HG03025 (cell line): ENCODE results near the gene EVX1.

Experiments
- ATAC-seq: cut with Tn5 transposase; IDR thresholded peaks from one replicate; pipeline ENCODE4 v1.9.1; 2021; ENCODE audit warnings: mild to moderate bottlenecking, moderate library complexity; ENCODE audit not compliant: unreplicated experiment, low FRiP score

EVX1 gene

DNA sequence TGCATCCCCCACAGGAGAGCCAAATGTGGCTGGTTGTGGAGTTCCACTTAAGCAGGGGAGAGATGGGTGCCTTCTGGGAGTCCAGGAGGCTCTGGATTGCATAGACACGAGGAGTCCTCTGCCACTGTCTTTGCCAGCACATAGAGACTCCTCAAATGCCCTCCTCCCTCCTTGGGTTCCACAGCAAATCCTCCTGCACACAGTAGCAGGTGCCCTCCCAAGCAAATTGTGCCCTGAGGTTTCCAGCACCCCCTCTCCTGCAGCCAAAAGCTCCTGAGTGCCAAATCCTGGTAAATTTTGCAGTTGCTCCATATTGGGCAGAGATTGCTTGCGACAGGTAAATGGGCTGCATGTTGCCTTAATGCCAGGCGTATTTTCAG lies 5.8 kb downstream of the EVX1 start:
- ATAC-seq: no peak

DNA sequence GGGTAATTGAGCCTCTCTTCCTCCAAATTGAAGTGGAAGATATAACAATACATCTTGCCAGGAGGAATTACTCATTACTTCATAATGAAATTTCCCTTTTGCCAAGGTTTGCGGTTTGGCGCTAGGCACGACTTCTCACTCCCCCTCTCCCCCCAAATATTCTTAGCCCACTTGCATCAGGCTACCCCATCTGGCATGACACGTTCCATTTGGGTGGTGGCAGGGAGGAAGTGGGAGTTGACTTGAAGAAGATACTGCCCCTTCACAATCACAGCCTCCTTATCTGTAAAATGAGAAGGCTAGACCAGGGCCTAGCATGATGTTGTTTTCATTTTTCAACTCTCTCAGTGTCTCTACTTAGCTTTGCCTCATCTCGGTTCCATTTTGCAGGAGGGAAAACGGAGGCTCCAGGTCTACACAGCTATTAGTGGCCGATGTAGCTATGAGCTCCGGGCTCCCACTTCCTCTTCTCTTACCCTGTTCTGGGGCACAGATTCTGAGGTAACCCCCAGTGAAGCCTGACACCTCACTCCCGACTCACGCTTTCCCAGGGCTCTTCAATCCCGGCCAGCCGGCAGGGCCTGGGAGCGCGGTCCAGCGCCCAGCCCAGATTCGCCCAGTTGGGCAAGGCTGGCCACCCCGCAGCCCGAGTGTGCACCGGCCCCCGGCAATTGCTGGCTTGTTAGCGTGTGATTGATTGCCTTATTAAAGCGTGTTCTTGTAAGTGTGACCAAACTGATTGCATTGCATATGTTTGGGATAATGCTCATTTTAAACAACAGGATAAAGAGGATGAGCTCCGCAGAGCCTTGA lies 6.5 kb downstream of the EVX1 start:
- no peak for ATAC-seq

DNA sequence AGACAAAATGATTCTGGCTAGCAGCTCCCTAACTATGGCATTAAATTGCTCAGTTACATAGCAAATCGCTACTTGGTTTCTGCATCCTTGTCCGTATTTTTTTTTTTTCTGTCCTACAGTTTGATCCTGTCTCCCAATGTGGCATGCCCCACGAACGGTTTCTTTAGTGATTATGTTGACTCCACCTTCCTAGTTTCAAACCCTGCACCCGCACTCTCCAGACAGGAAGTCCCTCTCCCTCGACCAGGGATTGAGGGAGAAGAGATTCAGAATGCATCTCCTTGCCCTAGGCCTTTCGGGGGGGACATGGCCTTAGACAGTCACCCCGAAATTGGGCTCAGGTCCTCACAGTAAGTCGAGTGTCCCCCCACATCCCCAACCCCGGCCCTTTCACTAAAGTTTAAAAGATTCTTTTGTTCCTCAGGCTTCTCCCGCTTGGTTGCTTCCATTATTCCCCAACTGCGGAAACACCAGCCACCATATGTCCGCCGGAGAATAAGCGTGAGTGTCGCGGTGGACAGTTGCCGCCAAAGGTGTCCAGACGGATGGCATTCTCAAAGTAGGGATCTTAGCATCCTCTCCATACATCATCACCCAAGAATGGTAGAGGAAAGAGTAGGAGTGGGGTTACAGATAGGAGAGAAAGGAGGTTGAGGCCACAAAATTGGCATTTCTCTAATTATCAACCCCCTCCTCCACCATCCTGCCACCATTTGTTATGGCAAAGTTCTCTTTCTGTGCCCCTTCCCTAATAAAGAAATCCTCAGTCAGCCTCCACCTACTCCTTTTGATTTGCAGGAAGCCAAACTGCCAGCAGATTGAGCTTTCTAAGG lies 7.3 kb downstream of the EVX1 start:
- ATAC-seq: no peak

DNA sequence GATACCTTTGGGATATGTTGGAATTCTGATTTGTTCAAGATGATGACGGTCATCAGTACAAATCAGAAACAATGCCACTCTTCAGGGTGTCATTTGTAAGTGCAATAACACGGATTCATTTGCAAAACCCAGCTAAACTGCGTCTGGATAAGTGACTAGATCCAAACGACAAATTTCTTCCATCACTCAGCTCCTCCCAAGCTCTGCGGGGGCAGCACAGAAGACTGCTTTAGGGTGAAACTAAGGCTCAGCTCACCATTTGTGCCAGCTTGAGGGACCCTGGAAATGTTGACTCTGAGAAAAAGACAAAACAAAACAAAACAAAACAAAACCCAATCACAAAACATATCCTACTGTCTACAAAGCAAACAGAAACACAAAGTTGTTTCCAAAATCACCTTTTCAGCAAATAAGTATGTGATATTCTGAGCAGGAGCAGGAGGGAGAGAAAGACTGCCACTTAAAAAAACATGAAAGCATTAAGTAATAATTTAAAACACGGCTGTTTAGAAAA lies 8.0 kb downstream of the EVX1 start:
- no peak for ATAC-seq

DNA sequence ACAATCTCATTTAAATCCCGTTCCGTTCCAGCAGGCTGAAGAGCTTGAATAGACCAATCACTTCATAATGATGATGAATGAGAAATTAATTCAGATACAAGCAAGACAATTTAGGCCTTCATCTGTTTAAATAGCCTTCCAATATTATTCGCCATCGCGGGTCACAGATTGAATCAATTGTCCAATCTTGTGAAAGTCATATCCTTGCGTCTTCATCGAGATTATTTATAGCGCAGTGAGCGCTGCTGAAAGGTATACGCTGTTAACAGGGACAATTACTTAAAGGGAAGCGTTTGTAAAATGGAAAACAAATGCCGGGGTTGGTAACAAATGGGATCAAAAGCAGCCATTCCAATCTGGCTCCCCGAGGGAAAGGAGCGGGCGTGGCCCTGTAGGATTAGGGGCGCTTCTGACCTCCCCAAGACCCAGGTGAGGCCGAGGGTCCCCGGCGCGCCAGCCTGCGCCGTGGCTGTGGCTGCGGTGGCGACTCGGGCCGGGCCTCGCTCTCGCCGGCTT lies 8.6 kb downstream of the EVX1 start:
- no peak for ATAC-seq

DNA sequence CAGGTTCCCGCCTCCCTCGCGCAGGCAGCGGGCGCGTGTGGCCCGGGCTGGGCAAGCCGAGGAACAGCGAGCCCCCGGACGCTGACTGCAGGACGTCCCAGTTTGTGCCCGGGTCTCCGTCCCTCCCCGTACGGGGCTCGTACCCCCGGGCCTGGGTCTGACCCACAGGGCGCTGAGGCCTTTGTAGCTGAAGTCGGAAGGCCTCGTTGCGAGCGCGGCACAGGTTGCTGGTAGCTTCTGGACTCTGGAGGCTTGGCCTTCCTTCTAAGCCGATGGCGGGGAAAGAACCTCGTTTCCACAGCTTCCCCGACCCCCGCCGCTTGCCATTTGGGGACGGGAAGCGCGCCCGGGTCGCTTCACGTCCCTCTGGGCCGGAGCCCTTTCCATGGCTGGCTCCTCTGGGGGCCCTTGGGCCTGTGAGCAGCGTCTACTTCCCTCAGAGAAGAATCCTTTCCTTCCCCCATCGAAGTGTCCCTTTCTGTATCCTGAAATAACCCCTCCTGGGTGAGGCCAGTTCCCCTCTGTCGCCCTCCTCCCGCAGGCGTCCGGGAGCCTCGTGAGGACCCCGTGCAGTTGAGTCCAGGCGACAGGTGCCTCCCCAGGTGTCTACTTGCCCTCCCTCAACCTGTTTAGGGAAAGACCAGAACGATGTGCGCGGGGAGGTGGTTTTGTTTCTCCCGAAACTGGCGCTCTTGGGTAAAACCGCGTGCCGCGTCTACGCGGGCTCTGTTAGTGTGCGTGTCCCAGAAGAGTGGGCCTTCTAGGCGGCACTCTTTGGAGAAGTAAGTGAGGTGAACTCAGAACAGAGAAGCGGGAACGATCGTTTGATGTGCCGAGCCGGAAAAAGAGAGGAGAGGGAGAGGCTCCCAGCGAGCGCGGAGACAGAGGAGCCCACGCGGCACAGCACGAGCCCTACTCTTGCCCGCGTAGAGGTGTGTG lies 9.3 kb downstream of the EVX1 start:
- ATAC-seq: no peak

DNA sequence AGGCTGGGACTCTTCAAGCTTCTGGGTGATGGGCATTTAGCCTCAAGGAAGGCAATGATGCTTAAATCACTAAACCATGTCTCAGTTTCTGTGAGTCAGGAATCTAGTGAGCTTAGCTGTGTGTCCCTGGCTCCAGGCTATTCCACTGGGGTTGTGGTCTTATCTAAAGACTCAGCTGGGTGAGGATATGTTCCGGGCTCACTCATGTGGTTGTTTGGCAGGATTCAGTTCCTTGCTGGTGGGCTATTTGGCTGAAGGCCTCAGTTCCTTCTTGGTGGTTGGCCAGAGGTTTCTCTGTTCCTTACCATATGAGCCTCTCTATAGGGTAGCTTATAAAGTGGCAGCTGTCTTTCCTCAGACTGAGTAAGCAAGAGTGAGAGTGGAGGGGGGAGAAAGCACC lies 12.0 kb downstream of the EVX1 start:
- ATAC-seq: no peak

DNA sequence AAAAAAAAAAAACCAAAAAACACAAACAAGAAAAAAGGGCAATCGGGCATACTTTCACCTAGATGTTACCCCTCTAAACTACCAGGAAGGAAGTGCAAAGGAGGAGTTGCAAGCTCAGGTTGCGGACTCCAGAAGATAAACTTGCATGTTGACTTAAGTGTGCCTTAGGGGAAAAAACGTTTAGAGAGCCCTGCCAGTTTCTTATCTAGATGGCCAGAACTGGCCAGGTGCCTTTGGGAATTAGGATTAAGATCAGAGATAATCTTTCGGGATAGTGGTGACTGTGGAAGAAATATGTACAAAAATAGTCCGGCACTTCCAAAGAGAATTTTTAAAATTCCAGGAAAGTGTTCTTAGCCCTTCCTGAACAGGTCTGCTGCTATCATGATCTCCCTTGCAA lies 17.6 kb downstream of the EVX1 start:
- no peak for ATAC-seq

DNA sequence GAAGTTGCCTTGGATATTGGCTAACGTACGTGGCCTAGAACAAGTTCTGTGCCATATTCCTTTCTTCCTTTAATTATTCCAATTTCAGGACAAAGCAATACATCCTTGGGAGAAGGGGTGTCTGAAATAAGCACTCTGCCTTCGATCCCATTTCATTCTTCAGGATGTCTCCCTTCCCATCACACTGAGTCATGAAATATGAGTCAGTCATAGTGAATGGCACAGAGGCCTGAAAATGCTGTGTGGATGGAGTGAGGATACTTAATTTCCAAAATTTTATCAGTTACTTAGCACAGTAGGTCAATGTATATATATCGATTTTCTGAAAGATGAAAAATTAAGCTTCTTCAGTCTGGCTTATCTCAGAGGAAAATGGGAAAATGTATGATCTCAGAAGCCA lies 19.5 kb downstream of the EVX1 start:
- no peak for ATAC-seq

DNA sequence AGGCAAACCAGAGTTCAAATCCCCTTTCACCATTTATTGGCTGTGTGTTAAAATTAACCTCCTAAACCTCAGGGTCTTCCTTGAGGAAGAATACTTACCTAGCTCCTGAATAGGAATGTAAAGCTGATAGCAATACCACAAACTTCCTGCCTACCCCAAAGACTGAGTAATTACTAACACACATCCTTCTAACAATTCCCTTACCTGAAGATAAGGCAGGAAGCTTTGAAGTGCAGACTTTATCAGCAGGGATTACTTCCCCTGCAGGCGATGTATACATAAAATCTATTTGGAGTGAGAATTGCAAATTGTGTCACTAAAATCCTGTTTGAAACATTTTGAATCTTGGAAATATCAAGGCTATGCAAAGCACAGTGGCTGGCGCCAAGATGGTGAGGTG lies 21.2 kb downstream of the EVX1 start:
- no peak for ATAC-seq

DNA sequence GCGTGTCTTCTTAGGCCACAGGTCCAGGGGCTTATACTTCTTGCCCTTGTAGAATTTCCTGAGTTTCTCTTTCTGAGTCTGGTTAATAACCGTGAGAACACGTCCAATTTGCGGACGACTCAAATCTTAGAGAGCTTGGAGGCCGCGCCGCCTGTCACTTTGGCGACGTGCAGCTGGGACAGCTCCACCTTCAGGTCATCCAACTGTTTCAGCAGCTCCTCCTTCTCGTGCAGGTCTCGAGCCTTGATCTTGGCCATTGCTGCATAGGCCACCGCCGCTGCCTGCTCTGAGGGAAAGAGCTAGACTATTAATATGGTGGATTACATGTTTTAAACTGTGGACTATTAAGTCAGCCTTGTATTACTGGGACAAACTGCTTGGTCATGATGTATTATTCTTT lies 26.9 kb downstream of the EVX1 start:
- no peak for ATAC-seq

DNA sequence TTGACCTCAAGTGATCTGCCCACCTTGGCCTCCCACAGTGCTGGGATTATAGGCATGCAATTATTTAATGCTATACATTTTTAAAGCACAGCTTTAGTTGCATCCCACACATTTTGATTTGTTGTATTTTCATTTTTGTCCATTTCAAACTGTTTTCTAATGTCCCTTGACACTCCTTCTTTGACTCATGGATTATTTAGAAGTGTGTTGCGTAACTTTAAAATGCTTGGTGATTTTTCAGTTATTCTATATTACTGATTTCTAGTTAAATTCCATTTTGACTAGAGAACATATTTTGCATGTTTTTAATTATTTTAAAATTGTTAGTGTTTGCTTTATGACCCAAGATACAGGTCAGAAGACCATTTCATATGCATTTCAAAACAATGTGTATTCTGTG lies 28.8 kb downstream of the EVX1 start:
- ATAC-seq: no peak

DNA sequence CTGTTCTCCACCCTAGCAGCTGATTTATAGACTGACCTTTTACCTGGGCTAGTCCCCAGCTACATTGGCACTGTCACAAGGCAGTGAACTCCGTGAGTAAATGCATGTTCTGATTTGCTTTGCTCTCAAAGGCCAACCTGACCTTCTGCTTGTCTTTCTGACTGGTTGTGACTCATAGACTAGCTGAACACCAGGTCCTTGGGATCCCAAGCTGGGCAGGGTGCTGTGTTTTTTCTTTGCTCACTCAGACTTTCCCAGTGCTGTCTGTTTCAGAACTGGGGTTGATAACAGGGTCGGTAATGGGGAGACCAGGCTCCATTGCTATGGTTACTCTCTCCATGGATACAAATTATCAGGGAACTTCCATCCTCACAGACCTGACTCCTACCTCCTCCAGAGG lies 35.0 kb downstream of the EVX1 start:
- ATAC-seq: no peak

DNA sequence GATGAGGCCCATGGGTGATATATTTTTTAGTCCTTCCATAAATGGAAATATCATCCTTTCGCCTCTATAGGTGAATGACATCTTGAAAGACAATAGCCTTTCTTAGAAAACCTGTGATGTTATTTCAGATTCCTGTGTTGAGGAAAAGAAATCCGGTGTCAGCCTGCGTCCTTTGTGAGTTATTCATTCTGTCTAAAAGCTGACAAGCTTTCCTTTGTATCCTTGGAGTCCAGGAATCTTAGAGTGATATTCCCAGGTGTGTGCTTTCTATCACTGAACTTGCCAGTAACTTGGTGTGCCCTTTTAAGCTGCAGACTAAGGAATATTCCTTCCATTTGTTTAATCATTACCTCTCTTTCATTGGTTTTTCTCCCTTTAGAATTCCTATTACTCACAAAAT lies 41.0 kb downstream of the EVX1 start:
- ATAC-seq: no peak

DNA sequence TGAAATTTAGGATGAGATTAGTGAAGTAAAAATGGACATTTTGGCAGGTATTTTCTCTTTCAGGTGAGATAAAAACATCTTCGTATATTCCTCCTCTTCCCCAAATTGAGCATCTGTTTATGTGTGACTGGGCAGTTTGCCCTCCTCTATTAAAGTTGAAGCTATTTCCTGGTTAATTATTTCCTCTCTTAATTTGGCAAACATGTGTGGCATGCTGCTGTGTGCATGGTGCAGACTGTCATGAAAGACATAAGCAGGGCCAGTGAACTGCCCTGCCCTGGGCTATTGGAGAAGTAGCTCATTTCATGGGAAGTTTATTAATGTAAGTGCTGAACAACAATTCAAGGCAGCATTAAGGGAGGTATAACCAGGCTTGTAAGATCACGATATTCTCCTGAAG lies 52.6 kb downstream of the EVX1 start:
- no peak for ATAC-seq

DNA sequence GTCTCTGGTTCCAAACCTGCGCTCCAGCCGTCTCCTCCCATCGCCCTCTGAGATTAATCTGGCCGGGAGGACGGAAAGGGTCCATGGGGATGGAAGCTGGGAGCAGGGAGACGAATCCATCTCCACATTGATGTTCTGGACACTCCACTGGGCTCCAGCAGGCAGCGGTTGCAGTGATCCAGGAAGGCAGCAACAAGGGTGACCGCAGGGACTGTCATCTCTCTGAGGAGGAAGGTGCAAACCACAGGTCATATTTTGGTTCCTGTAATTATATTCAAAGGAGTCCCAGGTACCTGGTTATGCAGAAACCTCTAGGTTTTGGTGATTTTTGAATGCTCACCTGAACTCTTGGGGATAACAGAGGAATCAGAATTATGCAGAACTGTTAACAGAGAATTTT lies 54.8 kb downstream of the EVX1 start:
- ATAC-seq: no peak
